Stimulated activated CD8-positive, alpha-beta memory T cell treated with anti-CD3 and anti-CD28 coated beads, Interleukin-2, amount 100 ng/mL, for 1 hour (primary cell): ENCODE measurements around the gene CLDN6.
A peak's percentile ranks its signal among the peaks of the same experiment; 100 is the strongest.

Source experiments
- DNase-seq, 2 donors: peaks; one replicate each; pipeline ENCODE4 v3.0.0-alpha.2; 2020; ENCODE audit warnings: low read depth in 2 of 2

The CLDN6 gene

GRCh38 chr16:2971985-2972784, 45.8 kb downstream of the CLDN6 start:
- no peak for DNase-seq

GRCh38 chr16:2971134-2971984, 46.6 kb downstream of the CLDN6 start:
- DNase-seq: no peak

GRCh38 chr16:2970563-2970962, 47.4 kb downstream of the CLDN6 start:
- DNase-seq: no peak

- DNase-seq: peak in 1 of 2 donors; percentile 38
These were observed 48.1 kb downstream of the CLDN6 start for GRCh38 chr16:2969545-2970521.

- DNase-seq: peak; percentile 43 to 53
These were observed 49.0 kb downstream of the CLDN6 start, which contains the start of gene PAQR4 for GRCh38 chr16:2968738-2969544. TSS of gene PAQR4 (plus strand) at chr16:2969348. CDS start at chr16:2969675, 327 bp downstream.

GRCh38 chr16:2968368-2968737, 49.6 kb downstream of the CLDN6 start:
- DNase-seq: no peak

GRCh38 chr16:2967721-2968161, 50.2 kb downstream of the CLDN6 start:
- no peak for DNase-seq

- DNase-seq: no peak
These were observed 50.8 kb downstream of the CLDN6 start for GRCh38 chr16:2967211-2967631.

- no peak for DNase-seq
These were observed 51.2 kb downstream of the CLDN6 start for GRCh38 chr16:2966808-2967191.

GRCh38 chr16:2966043-2966807, 51.8 kb downstream of the CLDN6 start:
- no peak for DNase-seq
